Stomach (tissue), 4 donors: Measurements from ENCODE around the gene KREMEN2.

Experiments used
- CTCF ChIP-seq, 7 experiments: fragments of 450-650 bp in 4 of 7; fragments of 200-600 bp in 3 of 7; sonication (generic) in 3 of 7; IDR thresholded peaks; one replicate each; pipeline ENCODE4 v1.5.1; 2016 to 2019; ENCODE audit warnings: antibody characterized with exemption in 7 of 7, control low read depth in 2 of 7, mild to moderate bottlenecking in 1 of 7
- POLR2A ChIP-seq, 4 donors: fragments of 450-650 bp; IDR thresholded peaks; one replicate each; pipeline ENCODE4 v1.6.1; 2016; ENCODE audit warnings: antibody characterized with exemption in 4 of 4, control low read depth in 2 of 4, mild to moderate bottlenecking in 1 of 4, moderate library complexity in 1 of 4

DNA sequence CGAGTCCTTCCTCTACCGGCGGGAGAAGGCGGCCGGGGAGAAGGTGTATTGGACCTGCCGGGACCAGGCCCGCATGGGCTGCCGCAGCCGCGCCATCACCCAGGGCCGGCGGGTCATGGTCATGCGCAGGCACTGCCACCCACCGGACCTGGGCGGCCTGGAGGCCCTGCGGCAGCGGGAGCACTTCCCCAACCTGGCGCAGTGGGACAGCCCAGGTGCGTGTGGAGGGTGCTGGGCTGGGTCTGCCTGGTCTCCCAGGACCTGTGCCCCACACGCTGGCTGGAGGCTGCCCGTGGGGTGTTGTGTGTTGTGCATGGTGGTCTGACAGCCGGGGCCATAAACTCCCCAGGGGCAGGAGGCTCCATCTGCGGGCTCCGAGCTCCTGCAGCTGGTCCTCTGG is 26.9 kb upstream of the KREMEN2 start:
- TF ChIP-seq CTCF (IDR thresholded peaks at IDR 0.05), result no peak
- TF ChIP-seq POLR2A (IDR thresholded peaks at IDR 0.05), result no peak
